Activated CD8-positive, alpha-beta memory T cell treated with anti-CD3 and anti-CD28 coated beads for 36 hours (primary cell): ENCODE results near the gene IMMP1L. TPM values are rescaled to one million over a fixed set of nuclear protein-coding genes. Genes with fewer than 3 reads are reported as not detected.
"Not testable (repeated sequence)": the region's sequence is repeated elsewhere in the genome, so short reads cannot be mapped to it uniquely, and the experiment has no call there.

Source experiments
- CTCF ChIA-PET: fragments of 350-600 bp; sonication (Branson Sonifier 250); formaldehyde crosslinking; loops from one replicate; lab custom pipeline; 2021; ENCODE audit warnings: antibody characterized with exemption; lab: Charles Lee
- POLR2A ChIA-PET: fragments of 350-600 bp; sonication (Branson Sonifier 250); formaldehyde crosslinking; loops from one replicate; lab custom pipeline; 2021; ENCODE audit warnings: antibody characterized with exemption; lab: Charles Lee
- total RNA-seq, 2 experiments: library from RNA; stranded (reverse); gene quantifications; one replicate each; pipeline ENCODE4 v1.2.3, GENCODE V29; 2021

Gene IMMP1L, protein sequence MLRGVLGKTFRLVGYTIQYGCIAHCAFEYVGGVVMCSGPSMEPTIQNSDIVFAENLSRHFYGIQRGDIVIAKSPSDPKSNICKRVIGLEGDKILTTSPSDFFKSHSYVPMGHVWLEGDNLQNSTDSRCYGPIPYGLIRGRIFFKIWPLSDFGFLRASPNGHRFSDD
- 10 to 100 TPM; 28.8 to 29.4 TPM for total RNA-seq

DNA sequence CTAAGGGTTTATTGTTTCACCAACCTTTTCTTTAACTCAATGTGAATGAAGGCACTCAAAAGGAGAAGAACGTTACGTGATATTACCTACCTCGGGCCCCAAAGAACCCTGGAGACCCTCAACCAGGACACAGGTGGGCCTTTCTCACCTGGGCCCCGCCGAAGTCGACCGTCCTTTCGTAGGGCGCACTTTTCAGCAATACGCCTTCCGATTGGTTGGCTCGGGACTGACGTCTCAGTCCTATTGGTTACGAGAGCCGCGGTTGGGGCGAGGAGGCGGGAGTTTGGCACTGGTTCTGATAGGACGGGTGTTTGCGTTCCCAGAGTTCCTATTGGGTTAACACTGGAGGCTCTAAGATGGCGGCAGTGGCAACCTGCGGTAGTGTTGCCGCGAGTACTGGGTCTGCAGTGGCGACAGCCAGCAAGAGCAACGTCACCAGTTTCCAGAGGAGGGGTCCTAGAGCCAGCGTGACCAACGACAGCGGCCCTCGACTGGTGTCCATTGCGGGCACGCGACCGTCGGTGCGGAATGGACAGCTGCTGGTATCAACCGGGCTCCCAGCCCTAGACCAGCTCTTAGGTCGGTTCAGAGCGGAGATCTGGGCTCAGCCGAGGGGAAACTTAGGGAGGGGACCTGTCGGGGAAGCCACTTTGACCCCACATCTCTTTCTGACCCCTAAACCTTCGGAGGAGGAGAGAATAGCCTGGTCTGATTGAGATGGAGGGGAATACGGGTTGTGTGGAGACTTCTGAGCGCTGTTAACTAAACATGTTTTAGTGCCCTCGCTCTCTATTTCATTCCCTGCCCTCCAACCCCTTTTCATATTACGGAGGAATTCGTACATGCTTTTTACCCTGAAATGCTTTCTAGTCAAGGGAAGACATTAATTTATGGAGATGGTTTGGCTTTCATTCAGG lies at the start of gene IMMP1L, which contains the start of gene ELP4:
IMMP1L (minus strand) TSS at position 194 of the 917 bp plus-strand sequence. CDS start 46,346 bp downstream, outside the sequence.
ELP4 (plus strand) TSS at position 339 of the 917 bp plus-strand sequence; CDS start at position 357, 18 bp downstream.
- ChIA-PET CTCF (no interaction called here), POLR2A (no interaction called here)

DNA sequence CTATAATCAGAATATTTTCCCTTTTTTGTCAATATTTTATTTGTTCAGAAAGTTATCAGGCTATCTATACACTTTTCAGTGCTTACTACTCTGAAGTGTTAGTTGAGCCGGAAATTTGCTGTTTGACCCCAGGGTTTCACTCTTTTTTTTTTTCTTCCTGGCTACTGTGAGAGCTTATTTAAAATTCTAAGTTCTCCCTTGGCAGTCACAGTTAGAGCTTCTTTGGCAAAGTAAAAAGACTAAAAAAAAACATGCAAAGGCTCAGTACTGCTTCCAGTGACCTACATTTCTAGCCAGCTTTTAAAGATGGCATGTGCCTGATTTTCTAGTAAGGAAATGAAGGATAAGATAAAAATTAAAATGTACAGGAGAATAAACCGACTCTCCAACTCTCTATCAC lies 48.6 kb upstream of the IMMP1L start:
- ChIA-PET CTCF (no interaction called here), POLR2A (no interaction called here)

DNA sequence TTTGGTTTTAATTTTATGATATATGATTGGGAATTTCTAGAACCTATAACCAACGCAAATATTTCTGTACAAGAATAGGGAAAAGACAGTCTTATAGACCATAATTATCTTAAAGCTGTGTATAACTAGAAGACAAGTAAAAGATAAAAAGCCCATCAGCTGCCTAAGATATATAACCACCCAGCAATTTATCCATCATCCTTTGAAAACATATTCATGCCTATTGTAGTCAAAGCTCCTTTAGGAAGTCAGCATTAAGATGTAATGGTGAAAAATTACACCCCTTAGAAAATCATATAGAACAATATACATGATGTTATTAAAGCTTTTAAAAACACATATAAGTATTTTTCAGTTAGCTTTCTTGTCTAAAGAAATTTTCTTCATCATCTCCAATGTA lies 46.5 kb upstream of the IMMP1L start:
- ChIA-PET POLR2A (no interaction called here), CTCF (no interaction called here)

DNA sequence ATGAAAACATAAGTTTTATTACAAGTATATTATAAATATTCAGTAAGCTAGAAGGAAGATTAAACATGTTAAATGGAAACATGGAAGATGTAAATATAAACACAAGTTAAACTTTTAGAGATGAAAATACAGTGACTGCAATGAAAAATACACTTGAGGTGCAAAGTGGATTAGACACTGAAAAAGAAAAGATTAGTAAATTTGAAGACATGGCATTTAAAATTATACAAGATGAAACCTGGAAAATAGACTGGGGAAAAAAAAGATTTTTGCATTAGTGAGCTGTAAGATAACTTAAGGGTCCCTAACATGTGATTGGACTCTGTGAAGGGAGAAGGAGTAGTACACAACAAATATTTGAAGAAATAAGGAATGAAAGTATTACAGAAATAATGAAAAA lies 33.4 kb upstream of the IMMP1L start:
- CTCF ChIA-PET = no interaction called here

DNA sequence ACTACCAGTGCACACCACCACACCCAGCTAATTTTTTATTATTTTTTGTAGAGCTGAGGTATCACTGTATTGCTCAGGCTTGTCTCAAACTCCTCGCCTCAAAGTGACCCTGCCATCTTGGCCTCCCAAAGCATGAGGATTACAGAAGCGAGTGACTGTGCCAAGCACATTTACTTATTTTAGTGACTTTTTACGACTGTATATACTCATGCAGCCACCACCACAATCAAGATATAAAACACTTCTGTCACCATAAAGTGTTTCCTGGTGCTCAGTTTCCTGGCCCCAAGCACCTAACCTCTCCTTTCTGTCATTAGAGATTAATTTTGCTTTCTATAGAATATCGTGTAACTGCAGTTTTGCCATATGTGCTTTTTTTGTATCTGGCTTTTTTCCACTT lies 26.1 kb upstream of the IMMP1L start:
- ChIA-PET CTCF (no interaction called here), POLR2A (no interaction called here)

More for the DNA sequence above, 33.4 kb upstream of the IMMP1L start:
- POLR2A ChIA-PET = no interaction called here

DNA sequence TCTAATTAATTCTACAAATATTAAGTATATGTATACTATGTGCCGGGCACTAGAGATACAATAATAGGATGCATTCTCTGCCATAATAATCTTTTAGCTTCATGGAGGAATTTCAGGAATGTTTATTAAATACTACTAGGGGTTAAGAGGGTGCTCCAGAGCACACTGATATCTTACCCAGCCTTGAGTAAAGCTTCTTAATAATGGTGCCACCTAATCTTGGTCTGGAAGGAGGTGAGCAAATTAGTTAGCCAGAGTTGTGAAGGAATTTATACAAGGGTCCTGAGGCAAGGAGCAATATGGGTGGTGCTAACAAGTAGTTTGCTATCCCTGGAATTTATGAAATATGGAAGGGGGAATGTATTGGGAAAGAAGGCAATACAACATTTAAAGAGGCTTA lies 21.9 kb upstream of the IMMP1L start:
- ChIA-PET POLR2A (no interaction called here), CTCF (no interaction called here)

DNA sequence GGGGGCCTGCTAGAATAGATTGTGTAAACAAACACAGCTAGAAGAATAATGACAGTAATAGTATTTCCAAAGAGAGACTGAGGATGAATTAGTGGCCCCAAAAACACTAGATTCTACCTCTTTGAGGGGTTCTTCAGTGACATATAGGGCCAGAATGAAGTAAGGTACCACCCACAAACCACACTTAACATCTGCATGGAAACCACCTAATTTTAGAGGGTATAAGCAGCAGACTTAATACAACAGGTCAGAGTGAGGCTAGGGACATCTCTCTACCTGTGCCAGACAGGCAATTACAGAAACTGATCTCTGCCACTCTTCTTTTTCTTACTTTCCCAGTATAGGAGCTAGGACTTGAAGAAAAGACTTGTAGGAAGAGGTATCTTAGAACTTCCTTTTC lies 20.3 kb upstream of the IMMP1L start:
- POLR2A ChIA-PET = no interaction called here
- CTCF ChIA-PET = no interaction called here

DNA sequence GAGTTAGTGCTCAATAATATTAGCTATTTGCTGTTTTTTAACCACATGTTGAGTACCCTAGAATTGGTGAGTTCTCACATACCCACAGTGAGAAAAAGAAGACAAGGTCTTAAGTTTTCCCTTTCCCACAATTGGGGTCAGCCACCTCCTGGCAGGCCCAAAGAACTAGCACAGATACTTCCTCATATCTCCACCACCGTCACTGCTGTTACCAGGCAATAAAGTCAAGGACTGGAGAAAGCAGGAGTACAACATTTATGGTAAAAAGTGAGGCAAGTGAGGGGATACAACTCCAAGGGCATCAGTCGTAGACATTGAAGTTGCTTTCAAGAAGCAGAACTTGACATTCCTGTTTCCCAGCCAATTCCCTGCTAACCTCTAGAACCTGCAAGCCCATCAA lies 19.8 kb upstream of the IMMP1L start:
- CTCF ChIA-PET = no interaction called here
- POLR2A ChIA-PET = no interaction called here

DNA sequence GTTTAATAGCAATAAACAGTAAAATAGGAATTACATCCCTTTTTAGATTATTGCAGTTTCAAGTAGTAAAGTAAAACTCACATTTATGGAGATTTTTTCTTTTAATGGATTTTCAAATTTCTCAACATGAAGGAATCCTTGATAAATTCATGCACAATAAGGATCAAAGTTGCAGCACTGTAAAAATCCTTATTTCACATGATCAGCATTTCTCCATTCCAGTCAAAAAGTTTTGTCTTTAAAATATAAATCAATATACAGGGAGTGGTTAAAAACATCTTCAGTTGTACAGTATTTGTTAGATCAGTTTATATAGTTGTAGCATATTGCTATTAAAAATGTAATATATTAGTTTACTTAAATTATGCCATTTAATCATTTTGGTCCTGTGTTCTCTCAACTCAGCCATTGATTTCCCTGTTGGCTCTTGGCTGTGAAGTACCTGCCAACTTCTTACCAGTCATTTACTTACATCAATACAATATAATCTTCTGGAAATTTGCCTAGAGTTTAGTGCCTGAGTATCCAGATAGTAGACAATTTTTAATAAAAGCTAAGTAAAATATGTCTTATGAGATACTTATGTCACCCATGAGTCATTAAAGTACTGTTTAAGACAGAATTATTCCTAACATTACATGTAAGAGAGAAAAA lies 12.2 kb upstream of the IMMP1L start:
- POLR2A ChIA-PET = no interaction called here

DNA sequence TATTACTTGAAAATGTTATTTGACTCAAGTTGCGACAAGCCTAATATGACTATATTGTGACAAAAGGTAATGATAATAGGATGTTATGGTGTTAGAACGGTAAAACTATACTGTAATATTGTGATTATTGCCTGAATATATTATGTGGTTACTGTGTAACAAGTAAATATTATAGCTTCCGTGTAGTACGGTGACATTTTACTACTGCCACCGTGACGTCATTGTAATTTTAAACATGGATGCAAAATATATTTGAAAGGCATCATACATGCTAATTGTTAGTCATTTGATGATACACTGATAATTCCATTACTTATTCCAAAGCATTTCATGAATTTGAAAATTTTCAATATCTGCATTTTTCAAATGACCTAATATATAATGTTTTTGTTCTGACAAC lies 2.7 kb upstream of the IMMP1L start:
- POLR2A ChIA-PET = no interaction called here

More for the DNA sequence above, 12.2 kb upstream of the IMMP1L start:
- CTCF ChIA-PET = no interaction called here

DNA sequence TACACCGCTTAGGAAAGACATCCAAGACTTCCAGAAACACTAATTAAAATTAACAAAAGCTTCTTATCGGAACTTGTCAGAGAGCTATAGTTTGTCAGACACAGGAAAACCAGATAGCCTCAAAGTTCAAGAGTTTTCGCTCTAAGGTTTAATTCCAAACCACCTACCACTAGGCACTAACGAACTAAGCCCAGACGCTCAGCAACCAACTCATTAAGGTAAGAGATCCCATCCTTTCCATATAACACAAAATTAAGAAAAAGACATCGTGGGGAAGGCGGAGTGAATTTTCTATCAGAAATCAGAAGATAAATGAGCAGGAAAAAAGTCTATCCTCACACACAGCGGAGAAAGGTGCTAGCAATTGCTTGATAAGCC lies 382 bp downstream of the IMMP1L start:
- ChIA-PET POLR2A (no interaction called here), CTCF (no interaction called here)

More for the DNA sequence above, 2.7 kb upstream of the IMMP1L start:
- CTCF ChIA-PET = no interaction called here

DNA sequence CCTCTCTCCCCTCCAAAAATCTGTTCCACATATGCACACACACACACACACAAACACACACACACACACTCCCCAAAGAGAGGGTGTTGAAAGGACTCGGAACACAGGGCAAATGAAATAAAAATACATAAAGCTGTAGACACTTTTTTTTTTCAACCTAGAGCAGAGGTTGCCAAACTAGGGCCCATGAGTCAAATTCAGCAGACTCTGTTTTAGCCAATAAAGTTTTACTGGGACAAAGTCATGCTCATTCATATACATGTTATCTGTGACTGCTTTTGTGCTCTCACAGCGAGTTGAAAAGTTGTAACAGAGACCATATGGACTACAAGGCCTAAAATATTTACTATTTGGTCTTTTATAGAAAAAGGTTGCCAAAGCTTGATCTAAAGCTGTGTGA lies 8.9 kb downstream of the IMMP1L start:
- CTCF ChIA-PET = no interaction called here
- POLR2A ChIA-PET = no interaction called here

DNA sequence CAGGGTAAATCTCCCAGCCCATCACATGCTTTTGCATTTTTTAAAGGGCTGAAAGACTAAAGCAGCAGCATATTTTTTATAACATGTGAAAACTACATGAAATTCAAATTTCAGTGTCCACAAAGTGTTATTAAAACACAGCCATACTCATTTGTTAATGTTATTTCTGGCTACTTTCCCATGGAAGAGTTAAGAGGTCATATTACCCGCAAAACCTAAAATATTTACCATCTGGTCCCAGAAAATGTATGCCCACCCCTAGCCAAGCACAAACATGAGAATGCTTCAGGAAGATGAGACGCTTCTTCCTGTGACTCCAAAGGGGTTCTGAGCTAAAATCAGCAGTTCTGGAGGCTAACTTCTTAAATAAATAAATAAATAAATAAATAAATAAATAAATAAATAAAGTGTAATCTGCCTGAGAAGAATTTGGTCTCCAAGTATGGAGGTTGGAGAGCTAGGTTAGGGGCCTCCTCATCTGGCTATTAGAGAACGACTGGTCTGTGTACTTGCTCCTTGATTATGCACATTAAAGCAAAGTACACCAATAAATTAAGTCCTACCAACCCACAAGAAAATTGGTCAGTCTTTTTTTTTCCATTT lies 9.7 kb downstream of the IMMP1L start:
- ChIA-PET POLR2A (no interaction called here), CTCF (no interaction called here)

DNA sequence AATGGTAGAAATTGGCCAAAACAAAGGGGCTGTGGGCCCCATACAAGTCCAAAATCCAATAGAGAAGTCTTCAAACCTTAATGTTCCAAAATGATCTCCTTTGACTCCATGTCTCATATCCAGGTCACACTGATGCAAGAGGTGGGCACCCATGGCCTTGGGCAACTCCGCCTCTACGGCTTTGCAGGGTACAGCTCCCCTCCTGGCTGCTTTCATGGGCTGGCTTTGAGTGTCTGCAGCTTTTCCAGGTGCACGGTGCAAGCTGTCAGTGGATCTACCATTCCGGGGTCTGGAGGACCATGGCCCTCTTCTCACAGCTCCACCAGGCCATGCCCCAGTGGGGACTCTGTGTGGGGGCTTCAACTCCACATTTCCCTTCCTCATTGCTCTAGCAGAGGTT lies 15.7 kb downstream of the IMMP1L start:
- CTCF ChIA-PET, POLR2A ChIA-PET: not testable (repeated sequence)

DNA sequence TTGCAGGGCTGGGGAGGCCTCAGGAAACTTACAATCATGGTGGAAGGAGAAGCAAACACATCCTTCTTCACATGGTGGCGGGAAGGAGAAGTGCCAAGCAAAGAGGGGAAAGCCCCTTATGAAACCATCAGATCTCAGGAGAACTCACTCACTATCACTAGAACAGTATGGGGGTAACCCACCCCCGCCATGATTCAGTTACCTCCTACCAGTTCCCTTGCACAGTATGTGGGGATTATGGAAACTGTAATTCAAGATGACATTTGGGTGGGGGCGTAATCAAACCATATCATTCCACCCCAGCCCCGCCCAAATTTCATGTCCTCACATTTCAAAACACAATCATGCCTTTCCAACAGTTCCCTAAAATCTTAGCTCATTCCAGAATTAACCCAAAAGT lies 16.2 kb downstream of the IMMP1L start:
- ChIA-PET CTCF (no interaction called here), POLR2A (no interaction called here)

DNA sequence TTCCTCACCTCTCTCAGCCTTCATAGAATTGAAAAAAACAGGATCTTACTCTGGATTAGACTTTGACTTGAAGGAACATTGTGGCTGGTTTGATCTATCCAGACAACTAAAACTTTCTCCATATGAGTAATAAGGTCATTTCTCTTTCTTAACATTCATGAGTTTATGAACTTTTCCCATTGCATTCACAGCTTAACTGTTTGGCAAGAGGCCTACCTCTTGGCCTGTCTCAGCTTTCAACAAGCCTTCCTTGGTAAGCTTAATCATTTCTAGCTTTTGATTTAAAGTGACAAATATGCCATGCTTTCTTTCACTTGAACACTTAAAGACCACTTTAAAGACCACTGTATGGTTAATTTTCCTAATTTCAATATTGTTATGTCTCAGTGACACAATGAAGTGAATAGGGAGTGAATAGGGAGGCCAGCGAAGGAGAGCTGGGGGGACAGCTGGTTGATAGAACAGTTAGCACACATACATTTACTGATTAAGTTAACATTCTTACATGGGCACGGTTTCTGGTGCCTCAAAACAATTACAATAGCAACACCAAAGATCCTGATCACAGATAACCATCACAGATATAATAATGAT lies 17.0 kb downstream of the IMMP1L start:
- POLR2A ChIA-PET = no interaction called here
- CTCF ChIA-PET = no interaction called here

DNA sequence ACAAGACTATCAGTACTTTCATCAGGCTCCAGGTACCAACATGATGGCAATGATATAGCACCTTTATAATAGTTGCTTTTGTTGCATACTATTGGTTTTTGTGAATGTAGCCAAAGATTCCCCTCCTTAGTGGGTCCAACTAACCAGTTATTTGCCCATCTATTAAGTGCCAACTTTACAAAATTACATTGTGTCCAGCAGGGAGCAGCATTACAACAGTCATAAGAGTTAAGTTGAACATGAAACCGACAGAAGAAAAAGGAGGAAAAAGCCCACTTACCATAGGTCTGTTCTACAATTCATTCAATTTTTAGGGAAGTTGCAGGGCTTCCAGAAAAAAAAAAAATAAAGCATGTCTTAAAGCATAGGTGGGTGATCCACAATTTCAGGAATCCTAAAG lies 21.6 kb downstream of the IMMP1L start:
- POLR2A ChIA-PET = no interaction called here
- CTCF ChIA-PET = no interaction called here

DNA sequence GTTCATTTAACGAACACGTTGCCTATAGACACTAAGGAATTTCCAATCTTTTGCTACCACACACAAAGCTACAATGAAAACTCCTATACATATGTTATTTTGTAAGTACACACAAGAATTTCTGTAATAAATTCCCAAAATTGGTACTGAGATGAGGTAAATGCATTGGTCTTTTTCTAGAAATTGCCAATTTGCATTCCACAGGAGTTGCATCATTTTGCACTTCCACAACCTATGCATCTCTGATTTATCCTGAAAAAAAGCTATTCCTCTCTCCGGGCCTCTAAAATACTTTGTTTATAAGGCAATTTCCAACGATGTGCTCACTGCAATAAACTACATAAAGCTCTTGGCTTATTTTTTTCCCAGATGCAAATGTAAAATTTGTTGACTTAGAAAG lies 24.9 kb downstream of the IMMP1L start:
- ChIA-PET POLR2A (no interaction called here), CTCF (no interaction called here)

DNA sequence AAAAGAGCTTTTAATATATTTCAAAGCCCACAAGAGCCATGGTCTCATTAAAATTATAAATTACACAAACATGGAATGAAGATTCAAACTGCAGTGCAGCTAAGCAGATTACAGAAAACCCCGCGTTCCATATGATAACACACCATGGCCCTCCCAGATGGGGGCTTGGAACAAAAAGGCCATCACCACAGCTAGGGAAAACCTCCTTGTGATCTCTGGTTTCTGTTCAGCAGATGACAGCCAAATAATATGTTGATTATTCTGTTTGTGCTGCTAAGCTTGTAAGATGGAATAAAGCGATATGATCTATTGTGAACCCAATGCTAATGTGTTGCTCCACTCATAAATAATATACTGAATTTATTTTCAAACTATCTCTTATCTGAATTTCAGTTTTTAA lies 28.5 kb downstream of the IMMP1L start:
- POLR2A ChIA-PET = no interaction called here
- CTCF ChIA-PET = no interaction called here

DNA sequence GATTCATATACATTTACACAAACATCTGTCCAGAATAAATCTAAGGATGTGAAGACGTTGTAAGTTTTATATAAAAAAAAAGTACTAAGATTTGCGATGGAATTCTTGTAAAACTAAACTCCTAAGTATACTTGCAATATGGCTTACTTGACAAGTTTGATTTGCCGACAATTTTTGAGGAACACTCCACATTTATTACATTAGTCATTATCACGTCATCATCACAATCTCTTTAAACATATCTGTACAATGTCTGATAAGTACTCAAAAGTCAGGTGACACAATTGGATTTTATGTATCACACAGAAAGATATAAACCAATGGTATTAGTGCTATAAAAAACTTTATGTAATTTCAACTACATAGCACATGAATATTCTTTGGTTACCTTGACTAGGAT lies 30.4 kb downstream of the IMMP1L start:
- ChIA-PET POLR2A (no interaction called here), CTCF (no interaction called here)
